HG03432 (cell line): ENCODE results near the gene CFAP410.
"Not testable (repeated sequence)": the region's sequence is repeated elsewhere in the genome, so short reads cannot be mapped to it uniquely, and the experiment has no call there.

ENCODE experiments used
- ATAC-seq: cut with Tn5 transposase; IDR thresholded peaks from one replicate; pipeline ENCODE4 v1.9.1; 2021; ENCODE audit warnings: mild to moderate bottlenecking, moderate library complexity; ENCODE audit not compliant: unreplicated experiment

Gene CFAP410

DNA sequence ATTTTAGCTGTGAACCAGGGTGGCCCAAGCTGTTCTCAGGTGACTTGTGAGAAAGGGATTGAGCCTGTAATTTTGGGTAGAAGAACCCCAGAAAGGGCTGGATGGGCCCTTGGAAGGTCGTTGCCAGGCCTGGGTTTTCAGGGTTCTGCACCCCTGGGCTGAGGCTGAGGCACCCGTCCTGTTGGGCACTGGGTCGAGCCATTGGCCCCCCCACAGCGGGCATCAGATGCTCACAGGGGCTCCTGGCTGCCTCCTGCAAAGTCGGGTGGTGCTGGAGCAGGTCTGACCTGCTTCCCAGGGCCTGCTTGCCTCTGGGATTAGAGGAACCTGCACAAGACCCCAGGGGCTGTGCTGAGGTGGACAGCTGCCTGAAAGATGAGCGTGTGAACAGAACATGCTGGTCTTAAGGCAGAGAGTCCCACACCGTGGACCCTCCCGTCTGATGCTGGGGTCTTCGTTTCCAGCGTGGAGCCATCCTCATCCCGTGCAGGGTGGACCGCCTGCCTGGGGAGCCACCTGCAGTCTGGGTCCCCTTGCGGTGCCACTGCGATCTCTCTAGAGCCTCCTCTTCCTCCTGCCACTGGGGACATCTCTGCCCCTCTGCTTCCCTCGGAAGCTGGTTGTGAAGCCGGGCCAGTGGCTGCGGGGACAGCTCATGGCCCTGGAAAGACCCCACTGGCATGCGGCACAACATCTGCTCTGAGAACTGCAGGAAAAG lies 12.5 kb upstream of the CFAP410 start:
- no peak for ATAC-seq

DNA sequence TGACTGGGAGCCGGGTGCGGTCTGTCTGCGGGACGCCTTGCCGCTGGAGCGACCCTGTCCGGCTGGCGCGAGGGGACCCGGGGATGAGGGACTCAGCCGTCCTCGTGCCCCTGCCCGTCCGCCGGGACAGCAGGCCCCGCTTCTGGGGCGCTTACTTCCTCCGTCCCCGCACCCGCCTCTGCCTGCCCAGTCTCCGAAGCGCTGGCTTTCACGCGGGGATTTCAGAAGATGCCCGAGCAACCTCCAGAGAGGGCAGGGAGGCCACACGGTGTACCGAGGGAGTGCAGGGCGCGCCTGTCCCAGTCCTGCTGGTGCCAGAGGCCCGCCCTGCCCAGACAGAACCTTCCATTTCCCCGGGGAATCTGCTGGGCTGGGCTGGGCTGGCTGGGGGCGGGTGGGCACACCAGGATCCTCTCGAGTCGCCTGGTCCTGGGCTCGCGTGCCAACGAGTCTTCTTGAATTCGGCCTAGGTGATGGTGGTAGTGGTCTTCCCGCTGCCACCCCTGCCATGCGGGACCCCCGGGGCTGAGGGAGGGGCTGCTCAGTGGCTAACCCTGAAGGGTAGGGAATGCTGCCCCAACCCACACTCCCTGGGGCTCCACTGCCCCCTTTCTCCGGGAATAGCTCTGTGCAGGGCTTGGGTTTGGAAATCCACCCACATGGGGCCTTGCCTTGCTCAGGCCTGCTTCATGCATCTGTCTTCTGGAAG lies 11.7 kb upstream of the CFAP410 start:
- ATAC-seq = no peak

DNA sequence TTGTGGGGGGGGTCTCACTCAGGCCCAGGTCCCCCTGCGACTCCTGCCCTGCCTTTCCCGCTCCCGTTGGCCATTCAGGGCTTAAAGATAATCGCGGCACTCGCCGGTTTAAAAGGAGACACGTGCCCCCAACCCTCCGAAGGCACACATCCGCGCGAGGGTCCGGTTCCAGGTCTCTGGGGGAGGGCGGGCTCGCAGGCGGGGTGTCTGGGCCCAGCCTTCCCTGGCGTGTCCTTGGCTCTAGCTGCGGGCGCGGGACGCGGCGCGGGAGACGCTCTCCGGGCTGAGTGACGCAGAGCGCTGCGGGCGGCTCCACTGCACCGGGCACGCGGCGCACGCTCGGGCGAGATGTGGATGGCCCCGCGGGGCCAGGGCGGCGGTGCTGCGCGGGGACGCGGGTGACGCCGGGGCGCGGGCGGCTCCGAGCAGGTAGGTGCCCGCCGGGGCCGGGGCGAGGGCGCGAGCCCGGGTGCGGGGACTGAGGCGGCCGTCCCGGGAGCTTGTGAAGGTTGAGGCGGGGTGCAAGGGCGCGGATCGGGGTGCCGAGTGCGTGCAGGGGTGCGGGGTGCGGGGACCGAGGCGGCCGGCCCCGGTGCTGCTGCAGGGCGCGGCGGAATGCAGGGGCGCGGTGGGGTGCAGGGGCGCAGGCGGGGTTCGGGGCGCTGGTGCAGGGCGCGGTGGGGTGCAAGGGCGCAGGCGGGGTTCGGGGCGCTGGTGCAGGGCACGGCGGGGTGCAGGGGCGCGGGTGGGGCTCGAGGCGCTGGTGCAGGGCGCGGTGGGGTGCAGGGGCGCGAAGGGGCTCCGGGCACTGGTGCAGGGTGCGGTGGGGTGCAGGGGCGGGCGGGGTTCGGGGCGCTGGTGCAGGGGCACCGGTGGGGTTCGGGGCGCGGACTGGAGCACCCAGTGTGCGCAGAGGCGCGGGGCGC lies 10.9 kb upstream of the CFAP410 start:
- no peak for ATAC-seq

DNA sequence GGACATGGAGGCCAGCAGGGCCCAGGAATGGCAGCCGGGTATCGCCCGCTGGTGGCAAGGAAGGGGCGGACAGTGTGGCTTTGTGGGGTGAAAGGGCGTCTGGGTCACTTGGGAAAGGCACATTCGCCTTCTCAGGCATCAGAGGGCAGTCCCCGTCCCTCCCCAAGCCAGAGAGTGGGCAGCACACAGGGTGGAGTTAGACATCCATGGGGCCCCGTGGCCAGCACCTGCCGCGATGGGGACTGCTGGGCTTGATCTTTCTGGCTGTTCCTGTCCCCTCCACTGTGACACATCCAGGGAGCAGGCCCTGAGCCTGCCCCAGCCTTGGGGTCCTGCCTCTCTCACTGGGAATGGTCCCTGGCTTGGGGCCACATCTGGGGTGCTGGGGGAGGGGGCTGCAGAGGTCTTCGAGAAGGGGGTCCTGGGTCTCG lies 10.2 kb upstream of the CFAP410 start:
- no peak for ATAC-seq

DNA sequence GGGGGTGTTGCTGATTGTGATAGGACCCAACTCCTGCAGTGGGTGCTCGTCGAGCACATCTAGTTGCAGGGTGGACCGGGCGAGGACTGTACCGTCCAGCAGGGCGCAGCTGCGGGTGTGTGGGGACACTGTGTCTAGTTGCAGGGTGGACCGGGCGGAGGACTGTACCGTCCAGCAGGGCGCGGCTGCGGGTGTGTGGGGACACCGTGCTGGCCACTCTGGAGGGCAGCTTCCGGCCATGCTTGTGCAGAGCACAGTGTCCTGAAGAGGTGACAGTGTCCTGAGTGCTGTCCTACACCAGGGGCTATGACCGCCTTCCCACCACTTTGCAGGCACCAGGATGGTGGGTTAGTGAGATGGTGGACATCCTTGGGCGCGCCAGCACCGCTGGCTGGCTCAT lies 9.7 kb upstream of the CFAP410 start:
- no peak for ATAC-seq

DNA sequence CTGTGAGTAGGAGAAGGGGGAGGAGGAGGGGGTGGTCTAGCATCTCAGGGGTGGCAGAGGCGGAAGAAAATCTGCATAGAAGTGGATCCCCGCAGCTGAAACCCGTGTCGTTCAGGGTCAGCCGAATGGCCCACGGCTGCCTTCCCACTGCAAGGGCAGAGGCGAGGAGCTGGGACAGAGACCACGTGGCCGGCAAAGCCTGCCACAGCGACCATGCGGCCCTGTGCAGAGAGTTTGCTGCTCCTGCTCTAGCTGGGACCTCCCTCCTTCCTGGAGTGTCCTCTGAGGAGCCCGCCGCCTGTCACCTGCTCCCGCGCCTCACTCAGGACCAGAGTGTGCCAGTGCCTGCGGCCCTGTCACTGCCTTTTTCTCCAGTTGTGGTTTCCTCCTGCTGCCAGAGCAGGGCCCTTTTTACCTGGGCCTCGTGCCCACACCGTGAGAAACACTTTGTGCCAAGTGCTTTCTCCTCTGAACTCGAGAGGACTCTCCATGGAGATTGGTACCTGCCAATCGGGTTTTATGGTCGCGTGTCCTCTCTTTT lies 8.8 kb upstream of the CFAP410 start:
- ATAC-seq = no peak

DNA sequence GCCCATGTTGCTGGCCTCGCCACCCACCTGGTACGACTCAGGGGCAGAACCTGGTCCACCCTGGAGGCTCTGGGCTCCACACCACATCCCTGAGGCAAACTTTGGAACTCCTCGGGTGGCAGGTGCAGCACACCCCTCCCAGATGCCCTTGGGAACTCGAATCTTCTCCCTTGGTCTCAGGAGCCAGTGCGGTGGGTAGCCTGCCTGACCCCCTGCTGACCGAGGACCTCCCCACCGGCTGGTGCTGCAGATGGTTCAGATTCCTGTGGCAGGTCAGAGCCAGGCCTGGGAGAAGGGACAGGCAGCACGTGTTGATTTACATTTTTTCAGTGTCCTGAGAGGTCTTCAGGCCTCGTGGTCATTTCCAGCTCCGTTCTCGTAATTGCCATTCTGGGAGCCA lies 6.3 kb upstream of the CFAP410 start:
- ATAC-seq = no peak

DNA sequence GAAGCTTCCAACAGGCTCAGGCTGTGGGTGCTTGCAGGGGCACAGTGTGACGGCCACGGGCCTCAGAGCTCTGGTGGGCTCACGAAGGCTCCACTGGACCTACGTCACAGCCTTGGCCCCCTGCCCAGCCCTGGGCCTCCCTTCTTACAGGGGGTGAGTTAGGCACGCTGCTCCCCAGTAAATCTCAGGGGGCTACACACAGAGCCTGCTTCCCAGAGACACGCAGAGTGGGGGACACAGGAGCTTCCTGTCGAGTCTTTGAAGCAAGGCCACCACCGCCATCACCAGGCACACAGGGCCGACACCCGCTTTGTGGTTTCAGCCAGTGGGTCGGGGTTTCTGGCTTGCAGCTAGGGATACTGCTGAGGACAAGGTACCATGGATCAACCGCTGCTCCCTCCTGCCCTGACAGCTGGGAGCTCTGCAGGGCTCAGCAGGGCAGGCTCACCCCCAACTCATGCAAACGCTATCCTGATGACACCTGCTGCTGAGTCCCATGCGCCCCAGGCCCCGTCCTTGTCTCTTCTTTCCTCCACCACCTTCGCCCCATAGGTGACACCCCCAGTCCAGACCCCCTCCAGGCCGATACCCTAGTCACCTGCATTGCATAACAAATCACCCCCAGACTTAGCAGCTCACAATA lies 5.5 kb upstream of the CFAP410 start:
- ATAC-seq = no peak

DNA sequence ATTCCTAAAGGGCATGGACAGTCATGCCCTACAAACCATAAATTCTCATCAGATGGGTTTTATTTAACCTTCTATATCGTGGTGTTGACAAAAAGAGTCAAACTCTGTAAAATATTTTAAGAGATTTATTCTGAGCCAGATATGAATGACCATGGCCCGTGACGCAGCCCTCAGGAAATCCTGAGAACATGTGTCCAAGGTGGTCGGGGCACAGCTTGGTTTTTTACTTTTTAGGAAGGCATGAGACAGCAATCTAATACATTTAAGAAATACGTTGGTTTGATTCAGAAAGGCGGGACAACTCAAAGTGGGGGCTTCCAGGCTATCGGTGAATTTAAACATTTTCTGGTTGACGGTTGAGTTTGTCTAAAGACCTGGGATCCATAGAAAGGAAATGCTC lies 3.8 kb upstream of the CFAP410 start:
- ATAC-seq = not testable (repeated sequence)

DNA sequence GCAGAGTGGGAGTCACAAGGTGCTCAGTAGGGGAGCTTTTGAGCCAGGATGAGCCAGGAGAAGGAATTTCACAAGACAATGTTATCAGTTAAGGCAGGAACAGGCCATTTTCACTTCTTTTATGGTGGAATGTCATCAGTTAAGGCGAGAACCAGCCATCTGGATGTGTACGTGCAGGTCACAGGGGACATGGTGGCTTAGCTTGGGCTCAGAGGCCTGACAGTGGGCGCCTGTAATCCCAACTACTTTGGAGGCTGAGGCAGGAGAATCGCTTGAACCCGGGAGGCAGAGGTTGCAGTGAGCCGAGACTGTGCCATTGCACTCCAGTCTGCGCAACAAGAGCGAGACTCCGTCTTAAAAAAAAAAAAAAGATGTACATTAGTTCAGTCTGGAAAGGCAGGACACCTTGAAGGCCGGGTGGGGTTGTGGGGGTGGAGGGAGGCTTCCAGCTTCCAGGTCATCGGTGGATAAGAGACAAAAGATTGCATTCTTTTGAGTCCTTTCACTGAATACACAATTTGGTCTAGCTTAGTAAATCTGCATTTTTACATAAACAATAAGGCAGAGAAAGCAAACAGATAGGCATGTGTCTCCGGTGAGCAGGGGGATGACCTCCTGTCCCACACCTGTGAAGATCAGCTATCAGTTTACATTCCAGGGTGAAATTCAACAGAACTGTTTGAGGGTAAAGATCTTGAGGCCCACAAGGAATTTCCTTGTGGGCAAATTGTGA lies 2.7 kb upstream of the CFAP410 start:
- not testable (repeated sequence) for ATAC-seq

DNA sequence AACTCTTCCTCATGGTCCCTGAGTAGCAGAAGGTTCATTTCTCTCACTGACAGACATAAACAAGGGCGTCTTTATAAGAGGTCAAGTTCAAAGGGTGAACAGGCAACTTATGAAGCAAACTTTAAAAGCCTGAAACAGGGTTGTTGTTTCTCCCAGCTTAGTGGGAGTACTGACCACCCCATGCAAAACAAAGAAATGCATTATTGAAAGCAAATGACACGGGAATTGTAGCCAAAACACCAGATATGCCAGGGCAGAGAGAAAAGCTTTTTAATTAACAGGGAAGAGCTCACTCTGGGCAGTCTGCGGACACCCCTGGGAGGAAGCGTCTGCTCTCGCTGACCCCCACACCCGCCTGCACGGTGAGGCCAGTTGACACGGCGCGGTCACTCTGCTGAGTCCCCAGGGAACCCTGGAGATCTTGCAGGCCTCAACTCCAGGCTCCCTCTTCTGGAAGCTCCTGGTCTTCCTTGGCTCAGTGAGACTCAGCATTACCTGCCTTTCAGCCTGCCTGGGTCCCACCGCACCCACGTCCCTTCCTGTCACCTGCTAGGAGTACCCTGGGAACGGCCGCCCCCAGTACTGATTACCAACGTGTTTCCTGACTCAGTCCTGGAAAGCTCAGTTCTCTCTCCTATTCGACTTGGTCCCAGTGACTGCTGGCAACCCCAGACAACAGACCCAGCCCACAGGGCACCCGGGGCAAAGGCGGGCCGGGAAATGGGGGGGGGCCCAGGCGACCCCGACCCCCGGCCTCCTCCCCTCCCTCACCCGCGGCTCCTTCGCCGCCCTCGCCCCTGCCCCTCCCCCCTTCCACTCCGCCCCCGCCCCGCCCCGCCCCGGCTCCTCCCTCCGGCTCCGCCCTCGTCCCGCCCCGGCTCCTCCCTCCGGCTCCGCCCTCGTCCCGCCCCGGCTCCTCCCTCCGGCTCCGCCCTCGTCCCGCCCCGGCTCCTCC lies 972 bp downstream of the CFAP410 start:
- no peak for ATAC-seq

DNA sequence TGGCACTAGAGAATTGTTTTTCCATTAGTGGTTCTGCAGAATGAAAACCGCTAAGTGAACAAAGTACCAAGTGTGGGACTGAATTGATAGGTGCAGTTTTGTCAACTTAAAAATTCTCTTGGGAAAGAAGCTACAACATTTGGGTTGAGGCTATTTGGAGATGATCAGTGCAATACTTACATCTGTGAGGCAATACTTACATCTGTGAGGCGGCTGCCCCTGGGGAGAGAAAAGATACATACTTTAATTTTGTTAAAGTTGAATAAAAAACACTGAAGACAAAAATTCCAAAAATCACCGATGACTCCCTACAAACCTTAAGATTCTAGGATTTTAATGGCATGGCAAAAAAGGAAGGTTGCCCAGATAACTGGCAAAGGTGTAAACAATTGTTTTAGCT lies 1.7 kb downstream of the CFAP410 start:
- no peak for ATAC-seq

DNA sequence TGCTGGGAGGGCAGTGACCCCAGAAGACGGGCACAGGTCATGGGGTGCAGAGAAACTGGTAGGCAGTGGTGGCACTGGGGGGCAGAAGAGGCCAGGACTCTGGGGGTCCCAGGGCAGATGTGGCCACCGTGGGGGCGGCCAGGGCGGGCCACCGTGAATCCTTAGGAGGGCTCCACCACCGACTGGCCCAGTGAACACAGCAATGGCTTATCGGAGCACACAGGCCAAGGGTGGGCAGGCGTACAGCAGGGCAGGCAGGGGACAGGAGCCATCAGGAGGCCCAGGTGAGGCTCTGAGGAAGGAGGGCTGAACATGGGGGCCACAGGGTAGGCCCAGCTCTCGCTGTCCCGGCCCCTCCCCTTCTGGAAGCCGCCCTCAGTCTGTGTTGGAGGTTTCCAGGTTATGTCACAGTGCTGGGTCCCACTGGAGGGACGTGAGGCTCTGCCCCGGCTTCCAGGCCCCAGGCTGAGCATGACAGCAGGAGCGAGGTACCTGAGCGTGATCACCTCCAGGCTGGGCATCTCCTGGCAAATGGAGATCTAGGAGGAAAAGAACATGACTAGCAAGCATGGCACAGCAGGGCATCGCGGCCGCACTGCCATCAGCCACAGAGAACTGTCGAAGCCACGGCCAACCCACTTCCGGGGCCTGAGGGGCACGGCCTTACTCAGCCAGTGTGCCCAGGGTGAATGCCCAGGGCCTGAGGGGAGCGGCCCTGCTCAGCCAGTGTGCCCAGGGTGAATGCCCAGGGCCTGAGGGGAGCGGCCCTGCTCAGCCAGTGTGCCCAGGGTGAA lies 3.7 kb downstream of the CFAP410 start:
- no peak for ATAC-seq

DNA sequence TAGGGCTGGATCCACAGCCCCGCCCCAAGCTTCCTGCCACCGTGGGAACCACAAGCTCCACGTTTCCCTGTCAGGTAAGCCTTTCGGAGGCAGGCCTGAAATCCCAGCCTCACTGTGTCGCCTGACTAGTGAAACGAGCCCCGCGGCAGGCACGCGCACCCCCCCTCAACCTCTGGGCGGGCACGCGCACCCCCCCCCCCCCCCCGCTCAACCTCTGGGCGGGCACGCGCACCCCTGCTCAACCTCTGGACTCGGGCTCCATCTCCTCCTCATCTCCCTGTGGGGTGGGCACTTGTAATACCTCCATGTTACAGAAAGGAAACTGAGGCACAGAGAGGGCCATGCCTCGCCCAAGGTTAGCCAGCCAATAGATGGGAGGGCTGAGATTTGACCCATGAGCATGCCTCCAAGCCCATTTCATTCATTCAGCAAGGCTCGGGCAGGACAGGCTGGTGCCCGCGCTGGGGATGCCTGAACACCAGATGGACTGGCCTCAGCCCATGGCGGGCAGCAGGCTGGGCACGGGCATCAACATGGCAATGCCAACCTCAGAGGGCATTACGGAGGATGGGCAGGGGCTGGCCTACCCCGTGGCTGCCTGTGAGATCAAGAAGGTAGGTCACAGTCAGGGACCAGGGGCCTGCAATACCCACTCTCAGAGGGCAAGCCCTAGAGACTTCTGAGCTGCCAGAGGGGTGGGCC lies 4.7 kb downstream of the CFAP410 start:
- no peak for ATAC-seq

DNA sequence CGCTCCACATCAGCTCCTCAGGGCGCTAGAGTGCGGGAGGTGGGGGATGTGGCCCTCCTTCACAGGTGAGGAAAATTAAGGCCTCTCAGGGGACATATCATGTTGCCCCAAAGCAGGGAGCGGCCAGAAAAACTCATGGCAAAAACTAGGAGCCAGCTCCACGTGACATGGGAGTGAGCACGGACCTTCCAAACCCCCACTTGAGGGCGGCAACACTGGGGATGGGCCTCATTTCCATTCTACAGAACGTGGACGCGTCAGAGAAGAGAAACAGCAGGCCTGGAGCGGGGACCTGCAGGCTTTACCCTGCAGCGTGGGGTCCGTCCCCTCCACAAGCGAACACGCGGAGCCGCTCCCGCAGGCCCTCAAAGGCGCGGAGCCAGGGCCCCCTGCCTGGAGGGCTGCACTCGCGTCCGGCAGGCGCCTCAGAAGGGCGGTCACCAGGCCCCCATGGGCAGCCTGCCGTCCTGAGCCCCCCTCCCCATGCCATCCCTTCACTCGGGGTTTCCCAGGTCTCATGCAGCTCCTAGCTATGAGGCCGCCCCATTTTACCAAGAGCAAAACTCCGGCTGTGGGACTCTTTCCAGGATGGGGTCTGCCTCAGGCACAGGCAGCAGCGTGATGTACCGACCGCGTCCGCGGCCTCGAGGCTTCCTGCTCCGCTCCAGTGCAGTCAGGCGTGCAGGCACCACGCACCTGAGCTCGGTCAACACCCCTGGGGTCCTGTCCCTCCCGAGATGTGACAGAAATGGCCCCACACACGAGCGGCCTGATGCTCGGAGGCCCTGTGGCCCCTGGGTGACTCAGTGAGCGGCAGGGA lies 5.5 kb downstream of the CFAP410 start:
- ATAC-seq = no peak

DNA sequence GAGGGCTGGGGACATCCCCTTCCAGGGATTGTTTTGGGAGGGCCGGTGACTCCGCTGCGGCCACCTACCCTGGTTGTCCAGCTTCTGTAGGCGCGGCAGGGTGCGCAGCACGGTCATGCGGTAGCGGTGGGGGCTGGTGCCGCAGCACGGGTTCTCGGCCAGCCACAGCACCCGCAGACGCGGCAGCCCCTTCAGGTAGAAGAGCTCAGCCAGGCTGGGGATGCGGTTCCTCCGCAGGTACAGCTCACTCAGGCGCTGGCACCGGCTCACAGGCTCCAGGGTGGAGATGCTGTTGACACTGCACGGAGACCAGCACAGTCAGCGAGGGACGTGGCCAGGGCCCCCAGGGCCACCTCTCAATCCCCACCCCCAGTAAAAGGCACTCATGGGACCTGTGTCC lies 6.2 kb downstream of the CFAP410 start:
- ATAC-seq = no peak

DNA sequence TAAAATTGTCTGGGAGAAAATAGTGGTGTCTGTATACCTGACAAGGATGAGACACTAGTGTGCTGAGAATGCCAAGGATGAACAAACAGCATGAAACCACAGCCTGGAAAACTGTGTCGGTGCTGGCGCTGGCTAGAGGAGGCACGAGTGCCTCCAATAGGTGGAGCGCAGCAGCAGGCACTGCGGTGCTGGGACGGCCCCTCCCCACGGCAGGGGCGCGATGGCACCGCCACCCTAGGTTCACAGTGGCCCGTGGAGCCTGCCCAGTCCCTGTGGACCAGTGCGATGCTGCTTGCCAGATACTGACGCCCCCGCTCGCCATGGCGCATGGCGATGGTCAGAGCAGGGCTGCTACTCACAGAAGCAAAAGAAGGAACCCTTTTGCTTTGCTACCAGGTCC lies 6.8 kb downstream of the CFAP410 start:
- no peak for ATAC-seq
